Endothelial cell of umbilical vein (primary cell): ENCODE results near the gene GPR78. TPM values are rescaled to one million over a fixed set of nuclear protein-coding genes. Genes with fewer than 3 reads are reported as not detected.

Experiments
- BruUV-seq: library from RNA; stranded (reverse); fragments of 400-500 nt; replicated peaks from 2 replicates; lab custom pipeline; 2021; lab: Mats Ljungman, UMichigan
- CTCF ChIA-PET: fragments of 300-600, 350-600 bp; sonication (Branson Sonifier 250); formaldehyde crosslinking; loops from one replicate; lab custom pipeline; 2021; ENCODE audit warnings: antibody characterized with exemption, inconsistent platforms; lab: Charles Lee
- POLR2A ChIA-PET: fragments of 300-600, 350-600 bp; sonication (Branson Sonifier 250); formaldehyde crosslinking; loops from one replicate; lab custom pipeline; 2021; ENCODE audit warnings: antibody characterized with exemption, inconsistent platforms; lab: Charles Lee
- DNase-seq: peaks from one replicate; pipeline ENCODE4 v3.0.0-alpha.2; 2011; ENCODE audit warnings: low read depth, low spot score
- FAIRE-seq: peaks from 2 replicates; lab custom pipeline; 2011; peaks lifted over from hg19 to GRCh38; lab: Jason Lieb, UNC
- H2AFZ ChIP-seq: 2 replicates; pipeline ENCODE4 v1.6.0; 2012; ENCODE audit warnings: low read depth, low read length, control low read depth, inconsistent platforms
- H3K27ac ChIP-seq: 2 replicates; pipeline ENCODE4 v1.5.1; 2011; ENCODE audit warnings: low read depth, mild to moderate bottlenecking, control low read depth, low read length, moderate library complexity; ENCODE audit not compliant: insufficient read depth
- H3K27me3 ChIP-seq, 2 experiments: 2 replicates each; pipeline versions ENCODE4 v1.6.0 to v1.6.1; 2011; ENCODE audit warnings: low read length in 2 of 2, mixed read lengths in 1 of 2; ENCODE audit not compliant: control insufficient read depth in 2 of 2, insufficient read depth in 2 of 2
- H3K36me3 ChIP-seq, 2 experiments: 2 replicates in 1 of 2; 3 replicates in 1 of 2; pipeline ENCODE4 v1.5.1; 2011; ENCODE audit warnings: low read length in 2 of 2, mild to moderate bottlenecking in 1 of 2, moderate library complexity in 1 of 2; ENCODE audit not compliant: control insufficient read depth in 2 of 2, insufficient read depth in 2 of 2; ENCODE audit errors: extremely low read depth in 1 of 2
- H3K4me1 ChIP-seq: 3 replicates; pipeline ENCODE4 v1.5.1; 2011; ENCODE audit warnings: mild to moderate bottlenecking, low read length; ENCODE audit not compliant: control insufficient read depth, insufficient read depth; ENCODE audit errors: extremely low read depth
- H3K4me2 ChIP-seq: 2 replicates; pipeline ENCODE4 v1.6.1; 2011; ENCODE audit warnings: low read length, control low read depth, mixed read lengths; ENCODE audit not compliant: insufficient read depth
- H3K4me3 ChIP-seq, 3 experiments: fragments of 200-600 bp in 1 of 3; sonication (generic), shearing (Covaris generic) in 1 of 3; replicated peaks in 1 of 3; 2 replicates each; pipeline ENCODE4 v1.5.1; 2011 to 2016; ENCODE audit warnings: control low read depth in 3 of 3, low read length in 3 of 3, mild to moderate bottlenecking in 2 of 3, inconsistent platforms in 1 of 3, low read depth in 1 of 3, moderate library complexity in 1 of 3; ENCODE audit not compliant: insufficient read depth in 1 of 3
- H3K79me2 ChIP-seq: 2 replicates; pipeline ENCODE4 v1.6.0; 2012; ENCODE audit warnings: low read length, inconsistent platforms; ENCODE audit not compliant: control insufficient read depth, insufficient read depth
- H3K9ac ChIP-seq: replicated peaks from 2 replicates; pipeline ENCODE3; 2011; ENCODE audit warnings: low read length, control low read depth; ENCODE audit not compliant: insufficient read depth; ENCODE audit errors: extremely low read depth
- H3K9me1 ChIP-seq: replicated peaks from 3 replicates; pipeline ENCODE4 v1.6.0; 2011; ENCODE audit warnings: mild to moderate bottlenecking, low read length; ENCODE audit not compliant: control insufficient read depth, insufficient read depth; ENCODE audit errors: extremely low read depth
- H3K9me3 ChIP-seq: replicated peaks from 2 replicates; pipeline ENCODE4 v1.5.1; 2012; ENCODE audit warnings: low read length, inconsistent platforms; ENCODE audit not compliant: control insufficient read depth, insufficient read depth
- H4K20me1 ChIP-seq: replicated peaks from 2 replicates; pipeline ENCODE3; 2011; ENCODE audit warnings: mild to moderate bottlenecking, low read length; ENCODE audit not compliant: control insufficient read depth, insufficient read depth; ENCODE audit errors: extremely low read depth
- CTCF ChIP-seq, 2 donors: IDR thresholded peaks; 1 replicate in 1 of 2; 2 replicates in 1 of 2; pipeline ENCODE4 v1.5.1; 2011; ENCODE audit warnings: low read length in 2 of 2, mild to moderate bottlenecking in 2 of 2, moderate library complexity in 2 of 2, control low read depth in 1 of 2, inconsistent platforms in 1 of 2, low read depth in 1 of 2; ENCODE audit not compliant: insufficient read depth in 1 of 2; ENCODE audit errors: extremely low read depth in 1 of 2
- EZH2 ChIP-seq: IDR thresholded peaks from 2 replicates; pipeline ENCODE4 v1.6.1; 2012; ENCODE audit warnings: borderline replicate concordance, low read depth, mild to moderate bottlenecking, moderate library complexity, low read length, inconsistent platforms; ENCODE audit not compliant: severe bottlenecking
- FOS ChIP-seq: IDR thresholded peaks from 2 replicates; pipeline ENCODE4 v1.6.1; 2011; ENCODE audit warnings: mild to moderate bottlenecking, low read length, moderate library complexity, borderline replicate concordance; ENCODE audit not compliant: insufficient read depth
- GATA2 ChIP-seq: IDR thresholded peaks from 2 replicates; pipeline ENCODE4 v1.7.0; 2011; ENCODE audit warnings: low read depth, mild to moderate bottlenecking, moderate library complexity, mixed read lengths, low read length; ENCODE audit not compliant: insufficient read length, insufficient read depth
- JUN ChIP-seq: IDR thresholded peaks from 2 replicates; pipeline ENCODE4 v1.6.1; 2011; ENCODE audit warnings: borderline replicate concordance, low read depth; ENCODE audit not compliant: insufficient read length, insufficient read depth
- MAX ChIP-seq: IDR thresholded peaks from 2 replicates; pipeline ENCODE4 v1.6.1; 2011; ENCODE audit not compliant: insufficient read depth, insufficient read length
- MYC ChIP-seq: IDR thresholded peaks from one replicate; pipeline ENCODE4 v1.6.1; 2011; ENCODE audit warnings: mild to moderate bottlenecking, low read depth, low read length
- POLR2A ChIP-seq: IDR thresholded peaks from 2 replicates; pipeline ENCODE4 v1.6.1; 2012; ENCODE audit warnings: low read depth, mild to moderate bottlenecking, control low read depth, low read length
- POLR2AphosphoS5 ChIP-seq: IDR thresholded peaks from 2 replicates; pipeline ENCODE4 v1.6.1; 2012; ENCODE audit warnings: low read depth, mild to moderate bottlenecking, control low read depth, low read length, moderate library complexity; ENCODE audit not compliant: insufficient read depth
- dilution Hi-C: fragments of 300-500 bp; cut with MboI; formaldehyde crosslinking; loops from one replicate; pipeline ENCODE4 v1.15.0; 2019; ENCODE audit warnings: low sequenced_read_pairs; ENCODE audit not compliant: extremely low pct_ligation_motif_present
- intact Hi-C: fragments of 100-400 bp; cut with micrococcal nuclease; formaldehyde crosslinking; loops from one replicate; pipeline ENCODE4 v1.10.0; 2022
- polyA plus RNA-seq, 4 experiments: library from polyadenylated mRNA; depleted of rRNA in 3 of 4; stranded (reverse) in 3 of 4; unstranded in 1 of 4; fragments of >200 nt; gene quantifications; 2 replicates each; pipeline versions ENCODE4 v1.2.1 to v1.2.3, GENCODE V29; 2011 to 2012; ENCODE audit warnings: missing spikeins in 1 of 4
- total RNA-seq: library from RNA; stranded (reverse); gene quantifications from 2 replicates; pipeline ENCODE4 v1.2.3, GENCODE V29; 2021

Gene GPR78
- total and polyA plus RNA-seq, 2 donors (not counting 3 experiments of a cell fraction or from before 2014, with no cell fraction given) = not detected

- TF ChIP-seq MYC = no peak
- FAIRE-seq (peak; percentile 60), DNase-seq (peak; percentile 63)
- Histone ChIP-seq H4K20me1 (no peaks in the 10 kb centered on the region), H3K27me3 (no peaks in the 10 kb centered on the region), H3K9me3 (no peaks in the 10 kb centered on the region), H3K27ac (no peak overlapping the region), H3K4me1 (no peaks in the 10 kb centered on the region), H3K79me2 (no peaks in the 10 kb centered on the region), H3K36me3 (no peaks in the 10 kb centered on the region), H3K4me2 (peak overlapping the region; percentile 5), H2AFZ (no peak overlapping the region), H3K4me3 (no peak overlapping the region), H3K9ac (no peak overlapping the region), H3K9me1 (no peaks in the 10 kb centered on the region)
- dilution Hi-C loops (no loop called here), intact Hi-C loops (no loop called here)
- ChIA-PET POLR2A (no interaction called here), CTCF (interaction anchor here (1.0 kb wide), 1 partner anchor 69 kb away, joined by 4 read pairs; no protein-coding TSS in a partner anchor)
- no TSS peak for BruUV-seq
These were observed 43.1 kb upstream of the GPR78 start for GRCh38 chr4:8537041-8537461.

- Histone ChIP-seq H3K4me2 (no peak overlapping the region), H3K9me1 (no peaks in the 10 kb centered on the region), H3K36me3 (no peaks in the 10 kb centered on the region), H3K27me3 (no peaks in the 10 kb centered on the region), H3K79me2 (no peaks in the 10 kb centered on the region), H4K20me1 (no peaks in the 10 kb centered on the region), H3K9me3 (no peaks in the 10 kb centered on the region), H3K4me3 (no peak overlapping the region), H2AFZ (no peak overlapping the region), H3K4me1 (no peaks in the 10 kb centered on the region), H3K9ac (no peak overlapping the region), H3K27ac (no peak overlapping the region)
- TF ChIP-seq POLR2AphosphoS5 = no peak
- TF ChIP-seq FOS = no peak
- TF ChIP-seq GATA2 = no peak
- TF ChIP-seq JUN = no peak
- no peak for TF ChIP-seq MYC
- no peak for TF ChIP-seq EZH2
- no peak for TF ChIP-seq MAX
- TF ChIP-seq POLR2A = no peak
- TF ChIP-seq CTCF (IDR thresholded peaks at IDR 0.05; ENCODE audit: extremely low read depth in 1 of 2, insufficient read depth in 1 of 2, low read depth in 1 of 2, low read length in 2 of 2) = no peak
- FAIRE-seq (no peak), DNase-seq (no peak)
- dilution Hi-C loops (no loop called here), intact Hi-C loops (no loop called here)
- CTCF ChIA-PET = no interaction called here
- BruUV-seq = no TSS peak
- POLR2A ChIA-PET = no interaction called here
These were observed 42.0 kb upstream of the GPR78 start for GRCh38 chr4:8538076-8538702.
